Lower leg skin (tissue), 4 donors: ENCODE data around the gene MRPS9. TPM values are rescaled to one million over a fixed set of nuclear protein-coding genes. Genes with fewer than 3 reads are reported as not detected.

Experiments
- DNase-seq, 2 donors: peaks; one replicate each; pipeline ENCODE4 v3.0.0-alpha.2; 2019; ENCODE audit warnings: low spot score in 2 of 2
- H3K4me3 ChIP-seq: fragments of 200-600 bp; sonication (generic); 2 replicates; pipeline ENCODE4 v1.5.1; 2017; ENCODE audit warnings: mild to moderate bottlenecking, low read depth; ENCODE audit not compliant: poor library complexity, severe bottlenecking
- CTCF ChIP-seq, 3 donors: fragments of 450-650 bp; IDR thresholded peaks; one replicate each; pipeline ENCODE4 v1.5.1; 2016; ENCODE audit warnings: antibody characterized with exemption in 3 of 3, mild to moderate bottlenecking in 3 of 3, moderate library complexity in 2 of 3
- POLR2A ChIP-seq, 2 donors: fragments of 450-650 bp; IDR thresholded peaks; one replicate each; pipeline ENCODE4 v1.6.1; 2016 to 2017; ENCODE audit warnings: antibody characterized with exemption in 2 of 2, mild to moderate bottlenecking in 1 of 2, moderate library complexity in 1 of 2
- WGBS, 2 donors: methylation state at CpG; one replicate each; pipeline ENCODE4 v1.1.5; 2018; 5-methylcytosine and 5-hydroxymethylcytosine counted together
- intact Hi-C: fragments of 100-400 bp; cut with DNase I; formaldehyde crosslinking; loops from one replicate; pipeline ENCODE4 v1.15.0; 2023; ENCODE audit warnings: low total_unique reads
- total RNA-seq, 4 donors: library from RNA; depleted of rRNA; stranded (reverse); fragments of >200 nt; gene quantifications; one replicate each; pipeline ENCODE4 v1.1.0, GENCODE V29; 2016

Gene MRPS9
- total RNA-seq, 4 donors from 2014 or later: 16.1 to 20.0 (median 17.3) TPM

- WGBS, 2 donors: 92 to 93% methylated on average over 5 of the region's 5 CpGs
- no peak overlapping the region for H3K4me3 ChIP-seq
- no peak for DNase-seq
- intact Hi-C loops: loop anchor here (5.0 kb wide), 1 partner anchor 121 kb away; no protein-coding TSS in a partner anchor
- TF ChIP-seq CTCF (IDR thresholded peaks at IDR 0.05): no peak
- TF ChIP-seq POLR2A (IDR thresholded peaks at IDR 0.05): no peak
Observed at GRCh38 chr2:105116348-105116747, 78.5 kb downstream of the MRPS9 start.

DNA sequence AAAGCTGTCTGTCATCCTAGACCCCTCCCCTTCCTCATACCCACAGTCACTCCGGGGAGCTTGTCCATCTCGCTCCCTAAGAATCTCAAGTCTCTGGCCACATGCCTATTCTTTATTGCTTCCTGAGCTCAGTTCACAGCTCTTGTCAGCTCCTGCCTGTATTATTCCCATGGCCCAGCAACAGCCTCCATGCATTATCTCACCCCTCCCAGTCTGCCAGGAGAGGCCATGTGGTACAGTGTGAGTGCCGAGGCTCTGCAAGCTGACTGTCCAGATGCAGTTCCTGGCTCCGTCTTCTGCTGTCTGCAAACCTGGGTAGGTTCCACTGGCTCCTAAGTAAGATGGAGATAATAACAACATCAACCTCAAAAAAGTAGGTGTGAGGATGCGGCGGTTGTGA, 79.7 kb downstream of the MRPS9 start:
- WGBS, 2 donors: 59 to 69% methylated on average over 6 of the region's 6 CpGs
- no peak for DNase-seq
- H3K4me3 ChIP-seq: no peak overlapping the region
- TF ChIP-seq CTCF (IDR thresholded peaks at IDR 0.05) (no peak), POLR2A (IDR thresholded peaks at IDR 0.05) (no peak)
- intact Hi-C loops: loop anchor here (5.0 kb wide), 1 partner anchor 120 kb away; no protein-coding TSS in a partner anchor

DNA sequence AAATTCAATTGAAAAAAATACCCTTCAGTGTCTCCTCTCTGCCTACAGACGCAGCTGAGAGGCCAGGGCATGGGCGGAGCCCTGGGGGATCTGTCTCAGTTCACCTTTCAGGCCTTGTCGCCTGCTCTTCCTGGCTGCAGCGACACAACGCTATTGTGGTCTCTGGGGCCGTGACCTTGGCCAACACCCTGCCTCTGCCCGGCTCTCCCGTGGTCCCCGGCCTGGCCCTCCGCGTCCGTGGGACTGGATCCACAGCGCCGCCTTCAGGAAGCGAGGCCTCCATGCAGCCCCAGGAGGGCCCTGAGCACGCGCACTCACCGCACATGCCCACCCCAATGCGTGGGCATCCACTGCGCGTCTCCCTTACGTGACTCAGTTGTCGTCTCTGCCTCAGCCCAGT, 81.1 kb downstream of the MRPS9 start:
- WGBS, 2 donors: 46 to 56% methylated on average over 17 to 19 of the region's 23 CpGs
- intact Hi-C loops: loop anchor here (5.0 kb wide), 1 partner anchor 118 kb away; no protein-coding TSS in a partner anchor
- no peak for DNase-seq
- H3K4me3 ChIP-seq: no peak overlapping the region
- TF ChIP-seq CTCF (IDR thresholded peaks at IDR 0.05) (no peak), POLR2A (IDR thresholded peaks at IDR 0.05) (no peak)

- intact Hi-C loops: no loop called here
- DNase-seq: no peak
- 77% methylated on average over 8 of the region's 8 CpGs for WGBS, 2 donors
- TF ChIP-seq CTCF (IDR thresholded peaks at IDR 0.05) (no peak), POLR2A (IDR thresholded peaks at IDR 0.05) (no peak)
- H3K4me3 ChIP-seq: no peak overlapping the region
Observed at GRCh38 chr2:105121434-105121833, 83.6 kb downstream of the MRPS9 start.

DNA sequence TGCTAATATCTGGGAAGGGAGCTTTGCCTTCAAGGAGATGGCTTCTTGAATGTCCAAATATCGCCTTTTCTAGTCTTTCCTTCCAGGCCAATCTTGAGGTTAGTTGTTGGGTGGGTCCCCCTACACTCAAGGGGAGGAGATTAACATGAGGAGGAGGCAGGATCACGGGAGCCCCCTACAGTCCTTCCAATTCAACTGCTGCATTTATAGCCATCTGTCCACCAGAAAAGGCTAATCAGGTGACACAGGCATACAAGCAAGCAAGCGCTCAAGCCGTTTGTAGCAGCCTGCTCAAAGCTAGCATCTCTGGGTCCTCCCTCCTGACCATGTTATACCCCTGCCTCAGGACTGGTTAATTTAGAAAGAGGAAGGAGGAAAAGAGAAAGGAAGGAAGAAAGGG, 87.6 kb downstream of the MRPS9 start:
- intact Hi-C loops: no loop called here
- WGBS, 2 donors: 46 to 56% methylated on average over 4 of the region's 4 CpGs
- no peak for DNase-seq
- no peak overlapping the region for H3K4me3 ChIP-seq
- TF ChIP-seq POLR2A (IDR thresholded peaks at IDR 0.05) (no peak), CTCF (IDR thresholded peaks at IDR 0.05) (no peak)

DNA sequence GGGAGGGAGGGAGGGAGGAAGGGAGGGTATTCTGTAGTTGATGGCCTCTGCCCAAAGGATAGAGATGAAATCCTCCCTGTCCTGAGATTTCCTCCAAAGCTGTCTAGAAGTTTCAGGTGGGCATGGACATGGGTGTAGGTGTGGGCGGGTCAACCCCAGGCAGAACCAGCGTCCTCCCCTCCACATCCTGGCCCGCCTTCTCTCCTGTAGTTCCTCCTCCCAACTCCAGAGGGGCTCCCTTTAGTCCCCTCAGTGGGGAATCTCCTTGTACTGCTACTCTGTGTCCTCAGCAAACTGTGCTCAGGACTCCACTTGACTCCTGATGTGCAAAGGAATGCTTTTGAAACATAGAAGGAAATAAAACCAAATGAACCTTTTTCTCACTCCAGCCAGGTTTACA, 88.1 kb downstream of the MRPS9 start:
- no peak overlapping the region for H3K4me3 ChIP-seq
- TF ChIP-seq POLR2A (IDR thresholded peaks at IDR 0.05) (no peak), CTCF (IDR thresholded peaks at IDR 0.05) (no peak)
- intact Hi-C loops: no loop called here
- WGBS, 2 donors: 67 to 74% methylated on average over 3 of the region's 3 CpGs
- DNase-seq: no peak
